Breast epithelium (tissue), 3 donors: ENCODE data around the gene WDR44.

Source experiments
- CTCF ChIP-seq, 3 donors: fragments of 450-650 bp; IDR thresholded peaks; one replicate each; pipeline ENCODE4 v1.5.1; 2016 to 2017; ENCODE audit warnings: antibody characterized with exemption in 3 of 3, mild to moderate bottlenecking in 3 of 3, moderate library complexity in 3 of 3
- POLR2A ChIP-seq: fragments of 450-650 bp; IDR thresholded peaks from one replicate; pipeline ENCODE4 v1.6.1; 2016; ENCODE audit warnings: antibody characterized with exemption, mild to moderate bottlenecking, moderate library complexity

GRCh38 chrX:118347736-118348135 is 1.8 kb downstream of the WDR44 start:
- TF ChIP-seq CTCF (IDR thresholded peaks at IDR 0.05) (no peak), POLR2A (no peak)
